ENCODE data around the gene CDH18. TPM values are rescaled to one million over a fixed set of nuclear protein-coding genes. Genes with fewer than 3 reads are reported as not detected.

CDH18 gene
- total and polyA plus RNA-seq, 2 of the 4 experiments (the other 2 are of a cell fraction), result 0.24 to 1.1 TPM

DNA sequence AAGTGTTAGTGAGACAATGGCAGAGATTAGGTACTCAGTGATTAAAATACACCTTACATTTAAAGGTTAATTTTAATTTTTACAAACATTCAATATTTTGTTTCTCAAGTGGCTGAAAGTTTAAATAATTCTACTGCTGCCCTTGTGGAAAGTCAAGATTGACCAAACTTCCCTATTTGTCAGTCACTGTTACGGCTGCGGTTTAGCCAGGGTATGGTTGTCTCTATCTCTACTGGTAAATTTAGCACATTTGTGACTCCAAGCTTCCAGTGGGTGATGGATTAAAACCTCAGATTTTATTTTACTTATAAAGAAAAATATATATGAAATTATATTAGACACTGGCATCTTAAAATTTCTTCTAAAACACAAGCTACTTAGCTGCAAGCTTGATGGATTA lies 368.4 kb downstream of the CDH18 start:
- Histone ChIP-seq H3K14ac (replicated peaks; ENCODE audit: low read depth, low read length) (no peak overlapping the region), H3K36me3 (ENCODE audit: control insufficient read depth, insufficient read depth, low read length) (no peaks in the 10 kb centered on the region), H3K79me1 (ENCODE audit: low read depth in 1 of 2, low read length in 2 of 2) (no peaks in the 10 kb centered on the region), H2AFZ (replicated peaks; ENCODE audit: low read length, poor library complexity) (no peak overlapping the region), H4K8ac (ENCODE audit: low read depth in 2 of 2, low read length in 2 of 2) (no peak overlapping the region), H3K4ac (ENCODE audit: low read depth, low read length) (no peak overlapping the region), H4K5ac (ENCODE audit: low read depth, low read length) (no peak overlapping the region), H3K56ac (ENCODE audit: extremely low read depth, insufficient read depth, low read length) (no peak overlapping the region), H2BK20ac (ENCODE audit: low read depth, low read length) (no peak overlapping the region), H3K4me2 (ENCODE audit: low read depth, low read length) (no peak overlapping the region), H2BK5ac (ENCODE audit: low read depth, low read length, poor library complexity, severe bottlenecking) (no peak overlapping the region), H4K20me1 (ENCODE audit: insufficient read depth, low read length) (no peaks in the 10 kb centered on the region), H2AK9ac (replicated peaks; ENCODE audit: low read depth, low read length, poor library complexity) (no peak overlapping the region), H3K9ac (ENCODE audit: low read depth, low read length) (no peak overlapping the region), H4K91ac (ENCODE audit: insufficient read depth, low read depth, low read length) (no peak overlapping the region), H2AK5ac (ENCODE audit: low read depth, low read length) (no peak overlapping the region), H3K18ac (ENCODE audit: low read depth, low read length) (no peak overlapping the region), H3K27ac (ENCODE audit: insufficient read depth, low read length) (no peak overlapping the region), H3K9me1 (ENCODE audit: insufficient read depth, low read length) (no peaks in the 10 kb centered on the region), H3K4me3 (ENCODE audit: insufficient read depth, low read depth, low read length) (no peak overlapping the region), H3K9me3 (ENCODE audit: control insufficient read depth, insufficient read depth, low read length) (peaks cover 3% of the 10 kb centered on the region; the same call in 1 of the 2 replicates), H2BK15ac (ENCODE audit: low read depth, low read length) (no peak overlapping the region), H3K23ac (ENCODE audit: low read depth, low read length) (no peak overlapping the region), H3K4me1 (ENCODE audit: control insufficient read depth, insufficient read depth, low read length) (no peaks in the 10 kb centered on the region), H2BK120ac (ENCODE audit: low read depth, low read length) (no peak overlapping the region), H3K27me3 (ENCODE audit: control insufficient read depth, insufficient read depth, low read length) (no peaks in the 10 kb centered on the region)
- BruUV-seq (replicated peaks), result no TSS peak
- no peak for DNase-seq
- in situ Hi-C loops (cut with MboI; ENCODE audit: low sequenced_read_pairs), result no loop called here
- intact Hi-C loops (cut with micrococcal nuclease), result no loop called here
- dilution Hi-C loops (cut with HindIII; ENCODE audit: low sequenced_read_pairs, unreplicated experiment), result no loop called here
- ChIA-PET CTCF (no interaction called here), POLR2A (ENCODE audit: unreplicated experiment) (no interaction called here)
- WGBS, 2 experiments (ENCODE audit: extremely low coverage in 2 of 2, insufficient read length in 1 of 2), result no CpG with 5 or more reads among the region's 2 CpGs
- no peak for TF ChIP-seq FOS (IDR thresholded peaks at IDR 0.05; ENCODE audit: low read depth, low read length)
- TF ChIP-seq, protein P1, sequence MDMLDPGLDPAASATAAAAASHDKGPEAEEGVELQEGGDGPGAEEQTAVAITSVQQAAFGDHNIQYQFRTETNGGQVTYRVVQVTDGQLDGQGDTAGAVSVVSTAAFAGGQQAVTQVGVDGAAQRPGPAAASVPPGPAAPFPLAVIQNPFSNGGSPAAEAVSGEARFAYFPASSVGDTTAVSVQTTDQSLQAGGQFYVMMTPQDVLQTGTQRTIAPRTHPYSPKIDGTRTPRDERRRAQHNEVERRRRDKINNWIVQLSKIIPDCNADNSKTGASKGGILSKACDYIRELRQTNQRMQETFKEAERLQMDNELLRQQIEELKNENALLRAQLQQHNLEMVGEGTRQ (IDR thresholded peaks at IDR 0.05; ENCODE audit: low read depth, low read length), result no peak
- no peak for TF ChIP-seq MAFK (IDR thresholded peaks at IDR 0.05; ENCODE audit: low read depth, low read length)
- no peak for TF ChIP-seq CEBPB (IDR thresholded peaks at IDR 0.05; ENCODE audit: low read depth, low read length)
- no peak for TF ChIP-seq CHD1 (IDR thresholded peaks at IDR 0.05; ENCODE audit: low read depth, low read length)
- TF ChIP-seq, protein P2, sequence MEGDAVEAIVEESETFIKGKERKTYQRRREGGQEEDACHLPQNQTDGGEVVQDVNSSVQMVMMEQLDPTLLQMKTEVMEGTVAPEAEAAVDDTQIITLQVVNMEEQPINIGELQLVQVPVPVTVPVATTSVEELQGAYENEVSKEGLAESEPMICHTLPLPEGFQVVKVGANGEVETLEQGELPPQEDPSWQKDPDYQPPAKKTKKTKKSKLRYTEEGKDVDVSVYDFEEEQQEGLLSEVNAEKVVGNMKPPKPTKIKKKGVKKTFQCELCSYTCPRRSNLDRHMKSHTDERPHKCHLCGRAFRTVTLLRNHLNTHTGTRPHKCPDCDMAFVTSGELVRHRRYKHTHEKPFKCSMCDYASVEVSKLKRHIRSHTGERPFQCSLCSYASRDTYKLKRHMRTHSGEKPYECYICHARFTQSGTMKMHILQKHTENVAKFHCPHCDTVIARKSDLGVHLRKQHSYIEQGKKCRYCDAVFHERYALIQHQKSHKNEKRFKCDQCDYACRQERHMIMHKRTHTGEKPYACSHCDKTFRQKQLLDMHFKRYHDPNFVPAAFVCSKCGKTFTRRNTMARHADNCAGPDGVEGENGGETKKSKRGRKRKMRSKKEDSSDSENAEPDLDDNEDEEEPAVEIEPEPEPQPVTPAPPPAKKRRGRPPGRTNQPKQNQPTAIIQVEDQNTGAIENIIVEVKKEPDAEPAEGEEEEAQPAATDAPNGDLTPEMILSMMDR (conservative IDR thresholded peaks at IDR 0.05; ENCODE audit: low read depth, low read length), result no peak
- TF ChIP-seq POLR2A (IDR thresholded peaks at IDR 0.05; ENCODE audit: low read depth, low read length), result no peak
- TF ChIP-seq MAZ (IDR thresholded peaks at IDR 0.05; ENCODE audit: borderline replicate concordance, low read depth, low read length), result no peak
- no peak for TF ChIP-seq NFE2L2 (IDR thresholded peaks at IDR 0.05; ENCODE audit: low read depth, low read length)
- no peak for TF ChIP-seq RCOR1 (IDR thresholded peaks at IDR 0.05; ENCODE audit: insufficient replicate concordance, low read length)
- TF ChIP-seq BHLHE40 (IDR thresholded peaks at IDR 0.05; ENCODE audit: low read depth, low read length), result no peak
- no peak for TF ChIP-seq RAD21 (IDR thresholded peaks at IDR 0.05; ENCODE audit: low read length)
- TF ChIP-seq RFX5 (IDR thresholded peaks at IDR 0.05; ENCODE audit: low read depth, low read length), result no peak
- no peak for TF ChIP-seq SMC3 (IDR thresholded peaks at IDR 0.05; ENCODE audit: low read depth, low read length)
- ATAC-seq (ENCODE audit: low read depth), result no peak
